ENCODE data around the gene SKOR1. TPM values are rescaled to one million over a fixed set of nuclear protein-coding genes. Genes with fewer than 3 reads are reported as not detected.

SKOR1 gene
- total RNA-seq, 1 experiment from 2014 or later = 0.22 TPM

GRCh38 chr15:67855842-67856241 lies 30.5 kb downstream of the SKOR1 start:
- POLR2A ChIA-PET = no interaction called here
- no peaks in the 10 kb centered on the region for H3K9me3 Mint-ChIP-seq
- CTCF ChIA-PET = interaction anchor here (1.1 to 1.6 kb wide), 2 partner anchors 15 to 24 kb away, joined by 3 read pairs; no protein-coding TSS in a partner anchor
- no peaks in the 10 kb centered on the region for H3K36me3 Mint-ChIP-seq
- TF ChIP-seq ZNF396 (CRISPR knock-in tag; IDR thresholded peaks at IDR 0.05; ENCODE audit: borderline replicate concordance) = no peak
- no peak for TF ChIP-seq MLX (CRISPR knock-in tag; IDR thresholded peaks at IDR 0.05)
- TF ChIP-seq MXD4 (CRISPR knock-in tag; IDR thresholded peaks at IDR 0.05; ENCODE audit: borderline replicate concordance) = no peak
- TF ChIP-seq USF2 (CRISPR knock-in tag; IDR thresholded peaks at IDR 0.05) = no peak
- TF ChIP-seq CREB1 (CRISPR knock-in tag; IDR thresholded peaks at IDR 0.05) = no peak
- no peak for TF ChIP-seq ZNF121 (CRISPR knock-in tag; IDR thresholded peaks at IDR 0.05)
- TF ChIP-seq ZNF425 (CRISPR knock-in tag; conservative IDR thresholded peaks at IDR 0.05) = no peak
- no peak for TF ChIP-seq MAX (CRISPR knock-in tag; IDR thresholded peaks at IDR 0.05)
- no peak for TF ChIP-seq FOXK1 (CRISPR knock-in tag; IDR thresholded peaks at IDR 0.05)
- no peak for TF ChIP-seq FOXP1 (CRISPR knock-in tag; IDR thresholded peaks at IDR 0.05; ENCODE audit: borderline replicate concordance)
- TF ChIP-seq ZNF532 (CRISPR knock-in tag; IDR thresholded peaks at IDR 0.05; ENCODE audit: borderline replicate concordance) = no peak
- TF ChIP-seq RORB (CRISPR knock-in tag; IDR thresholded peaks at IDR 0.05) = no peak
- TF ChIP-seq NFYB (CRISPR knock-in tag; conservative IDR thresholded peaks at IDR 0.05; ENCODE audit: low read depth) = no peak
- TF ChIP-seq CREM (CRISPR knock-in tag; IDR thresholded peaks at IDR 0.05) = no peak
- no peak for DNase-seq (ENCODE audit: low spot score)
- H3K4me1 Mint-ChIP-seq = peaks cover 51% of the 10 kb centered on the region
- H3K27me3 Mint-ChIP-seq (ENCODE audit: low read depth) = no peaks in the 10 kb centered on the region; the same call in 1 of the 2 replicates
- ATAC-seq = no peak
- no peak overlapping the region for H3K4me3 Mint-ChIP-seq
- H3K27ac Mint-ChIP-seq = 0 out of 2 replicates have a peak overlapping the region, but pooled peaks have one; percentile 6

GRCh38 chr15:67857220-67857619 lies 31.9 kb downstream of the SKOR1 start:
- peaks cover 47% of the 10 kb centered on the region for H3K4me1 Mint-ChIP-seq
- H3K27me3 Mint-ChIP-seq (ENCODE audit: low read depth) = peaks cover 5% of the 10 kb centered on the region; the same call in 1 of the 2 replicates
- H3K9me3 Mint-ChIP-seq = no peaks in the 10 kb centered on the region
- no peak overlapping the region for H3K27ac Mint-ChIP-seq
- POLR2A ChIA-PET = interaction anchor here (0.6 kb wide), 1 partner anchor 10 kb away, joined by 4 read pairs; no protein-coding TSS in a partner anchor
- H3K36me3 Mint-ChIP-seq = no peaks in the 10 kb centered on the region
- H3K4me3 Mint-ChIP-seq = no peak overlapping the region
- no peak for DNase-seq (ENCODE audit: low spot score)
- CTCF ChIA-PET = no interaction called here
- no peak for ATAC-seq
- TF ChIP-seq E2F4 (CRISPR knock-in tag; IDR thresholded peaks at IDR 0.05; ENCODE audit: borderline replicate concordance, low read depth) (no peak), FOXP1 (CRISPR knock-in tag; IDR thresholded peaks at IDR 0.05; ENCODE audit: borderline replicate concordance) (no peak), ZNF263 (CRISPR knock-in tag; IDR thresholded peaks at IDR 0.05; ENCODE audit: low read depth) (no peak), STAT6 (CRISPR knock-in tag; conservative IDR thresholded peaks at IDR 0.05; ENCODE audit: low read depth) (no peak), OVOL2 (CRISPR knock-in tag; IDR thresholded peaks at IDR 0.05; ENCODE audit: borderline replicate concordance) (no peak), HMGXB4 (CRISPR knock-in tag; IDR thresholded peaks at IDR 0.05) (no peak)

Data from WTC11 (cell line).